ENCODE measurements around the gene REEP3.
A peak's percentile ranks its signal among the peaks of the same experiment; 100 is the strongest.
"Not testable (repeated sequence)": the region's sequence is repeated elsewhere in the genome, so short reads cannot be mapped to it uniquely, and the experiment has no call there.

REEP3 gene

GRCh38 chr10:63664341-63664885, 143.2 kb downstream of the REEP3 start:
- Histone ChIP-seq H3K27me3 (ENCODE audit: control insufficient read depth in 1 of 2, insufficient read depth in 1 of 2, low read length in 2 of 2) (no peaks in the 10 kb centered on the region), H2AFZ (ENCODE audit: low read depth, low read length) (no peak overlapping the region)
- WGBS = 96% methylated on average over 11 of the region's 13 CpGs

GRCh38 chr10:63665006-63665580, 143.9 kb downstream of the REEP3 start:
- not testable (repeated sequence) for H3K4me1 ChIP-seq (ENCODE audit: control insufficient read depth, insufficient read depth, low read depth, low read length); H2AFZ ChIP-seq (ENCODE audit: low read depth, low read length); H3K79me1 ChIP-seq (replicated peaks; ENCODE audit: low read length, poor library complexity, severe bottlenecking); H3K36me3 ChIP-seq (ENCODE audit: control insufficient read depth in 1 of 2, insufficient read depth in 2 of 2, low read depth in 1 of 2, low read length in 2 of 2); H3K27me3 ChIP-seq (ENCODE audit: control insufficient read depth in 1 of 2, insufficient read depth in 1 of 2, low read length in 2 of 2); H2BK5ac ChIP-seq (ENCODE audit: low read depth, low read length, poor library complexity, severe bottlenecking); H4K91ac ChIP-seq (ENCODE audit: low read length); DNase-seq; H2AK5ac ChIP-seq (ENCODE audit: low read length, severe bottlenecking); H2BK15ac ChIP-seq (ENCODE audit: low read depth, poor library complexity, severe bottlenecking); H3K14ac ChIP-seq (ENCODE audit: low read length in 2 of 2); H3K9ac ChIP-seq (ENCODE audit: low read length); H4K8ac ChIP-seq (ENCODE audit: low read length); H3K23ac ChIP-seq (ENCODE audit: low read length in 2 of 2); H3K4me3 ChIP-seq (ENCODE audit: insufficient read depth in 1 of 2, low read depth in 1 of 2, low read length in 2 of 2); H2BK120ac ChIP-seq (ENCODE audit: low read depth, low read length); H3K27ac ChIP-seq (ENCODE audit: low read length, poor library complexity, severe bottlenecking); H2BK12ac ChIP-seq (ENCODE audit: low read length in 2 of 2); H3K9me3 ChIP-seq (ENCODE audit: control insufficient read depth, low read length); H3K4ac ChIP-seq (ENCODE audit: low read depth in 1 of 2, low read length in 2 of 2); H3K4me2 ChIP-seq (ENCODE audit: low read length, poor library complexity, severe bottlenecking)
- 83% methylated on average over 6 of the region's 10 CpGs for whole genome bisulfite sequencing
- H3K18ac ChIP-seq (ENCODE audit: low read depth in 1 of 2, low read length in 2 of 2) = peak overlapping the region in 1 of 2 experiments; percentile 52

More at GRCh38 chr10:63664341-63664885, 143.2 kb downstream of the REEP3 start:
- Histone ChIP-seq H4K8ac (ENCODE audit: low read length) (no peak overlapping the region), H2BK120ac (ENCODE audit: low read depth, low read length) (no peak overlapping the region), H3K4me1 (ENCODE audit: control insufficient read depth, insufficient read depth, low read depth, low read length) (no peaks in the 10 kb centered on the region), H3K9ac (ENCODE audit: low read length) (no peak overlapping the region), H4K91ac (ENCODE audit: low read length) (no peak overlapping the region), H3K18ac (ENCODE audit: low read depth in 1 of 2, low read length in 2 of 2) (peak overlapping the region in 1 of 2 experiments; percentile 52), H2BK15ac (ENCODE audit: low read depth, poor library complexity, severe bottlenecking) (no peak overlapping the region), H3K4me2 (ENCODE audit: low read length, poor library complexity, severe bottlenecking) (no peak overlapping the region), H3K4me3 (ENCODE audit: insufficient read depth in 1 of 2, low read depth in 1 of 2, low read length in 2 of 2) (no peak overlapping the region), H3K27ac (ENCODE audit: low read length, poor library complexity, severe bottlenecking) (no peak overlapping the region), H3K79me1 (replicated peaks; ENCODE audit: low read length, poor library complexity, severe bottlenecking) (no peaks in the 10 kb centered on the region), H2AK5ac (ENCODE audit: low read length, severe bottlenecking) (no peak overlapping the region), H3K9me3 (ENCODE audit: control insufficient read depth, low read length) (no peaks in the 10 kb centered on the region), H2BK12ac (ENCODE audit: low read length in 2 of 2) (no peak overlapping the region), H3K4ac (ENCODE audit: low read depth in 1 of 2, low read length in 2 of 2) (no peak overlapping the region), H3K36me3 (ENCODE audit: control insufficient read depth in 1 of 2, insufficient read depth in 2 of 2, low read depth in 1 of 2, low read length in 2 of 2) (no peaks in the 10 kb centered on the region), H3K23ac (ENCODE audit: low read length in 2 of 2) (no peak overlapping the region), H3K14ac (ENCODE audit: low read length in 2 of 2) (no peak overlapping the region), H2BK5ac (ENCODE audit: low read depth, low read length, poor library complexity, severe bottlenecking) (no peak overlapping the region)
- DNase-seq = no peak

GRCh38 chr10:63665670-63666134, 144.5 kb downstream of the REEP3 start:
- Histone ChIP-seq H2BK15ac (ENCODE audit: low read depth, poor library complexity, severe bottlenecking) (no peak overlapping the region), H3K9me3 (ENCODE audit: control insufficient read depth, low read length) (no peaks in the 10 kb centered on the region), H2BK120ac (ENCODE audit: low read depth, low read length) (no peak overlapping the region), H3K79me1 (replicated peaks; ENCODE audit: low read length, poor library complexity, severe bottlenecking) (no peaks in the 10 kb centered on the region), H2AFZ (ENCODE audit: low read depth, low read length) (no peak overlapping the region), H3K18ac (ENCODE audit: low read depth in 1 of 2, low read length in 2 of 2) (no peak overlapping the region), H4K91ac (ENCODE audit: low read length) (no peak overlapping the region), H3K23ac (ENCODE audit: low read length in 2 of 2) (no peak overlapping the region), H2AK5ac (ENCODE audit: low read length, severe bottlenecking) (no peak overlapping the region), H2BK12ac (ENCODE audit: low read length in 2 of 2) (no peak overlapping the region), H2BK5ac (ENCODE audit: low read depth, low read length, poor library complexity, severe bottlenecking) (no peak overlapping the region), H3K36me3 (ENCODE audit: control insufficient read depth in 1 of 2, insufficient read depth in 2 of 2, low read depth in 1 of 2, low read length in 2 of 2) (no peaks in the 10 kb centered on the region), H3K9ac (ENCODE audit: low read length) (no peak overlapping the region), H3K27me3 (ENCODE audit: control insufficient read depth in 1 of 2, insufficient read depth in 1 of 2, low read length in 2 of 2) (no peaks in the 10 kb centered on the region), H3K4ac (ENCODE audit: low read depth in 1 of 2, low read length in 2 of 2) (no peak overlapping the region), H3K4me2 (ENCODE audit: low read length, poor library complexity, severe bottlenecking) (no peak overlapping the region), H3K4me1 (ENCODE audit: control insufficient read depth, insufficient read depth, low read depth, low read length) (no peaks in the 10 kb centered on the region), H3K27ac (ENCODE audit: low read length, poor library complexity, severe bottlenecking) (no peak overlapping the region), H3K14ac (ENCODE audit: low read length in 2 of 2) (no peak overlapping the region), H4K8ac (ENCODE audit: low read length) (no peak overlapping the region), H3K4me3 (ENCODE audit: insufficient read depth in 1 of 2, low read depth in 1 of 2, low read length in 2 of 2) (no peak overlapping the region)
- peak; percentile 24 for DNase-seq
- WGBS = 83% methylated on average over 4 of the region's 4 CpGs

GRCh38 chr10:63666836-63667383, 145.7 kb downstream of the REEP3 start:
- H2BK5ac ChIP-seq (ENCODE audit: low read depth, low read length, poor library complexity, severe bottlenecking) = no peak overlapping the region
- no peaks in the 10 kb centered on the region for H3K9me3 ChIP-seq (ENCODE audit: control insufficient read depth, low read length)
- no peak overlapping the region for H4K91ac ChIP-seq (ENCODE audit: low read length)
- H3K27me3 ChIP-seq (ENCODE audit: control insufficient read depth in 1 of 2, insufficient read depth in 1 of 2, low read length in 2 of 2) = no peaks in the 10 kb centered on the region
- DNase-seq = peak; percentile 77
- no peak overlapping the region for H4K8ac ChIP-seq (ENCODE audit: low read length)
- WGBS = 80% methylated on average over 3 of the region's 4 CpGs
- no peaks in the 10 kb centered on the region for H3K4me1 ChIP-seq (ENCODE audit: control insufficient read depth, insufficient read depth, low read depth, low read length)
- peak overlapping the region in 1 of 2 experiments; percentile 6 for H3K4me3 ChIP-seq (ENCODE audit: insufficient read depth in 1 of 2, low read depth in 1 of 2, low read length in 2 of 2)
- no peak overlapping the region for H2BK12ac ChIP-seq (ENCODE audit: low read length in 2 of 2)
- no peak overlapping the region for H3K27ac ChIP-seq (ENCODE audit: low read length, poor library complexity, severe bottlenecking)
- no peak overlapping the region for H3K4ac ChIP-seq (ENCODE audit: low read depth in 1 of 2, low read length in 2 of 2)
- H3K14ac ChIP-seq (ENCODE audit: low read length in 2 of 2) = no peak overlapping the region
- peak overlapping the region; percentile 18 for H3K9ac ChIP-seq (ENCODE audit: low read length)
- H2BK15ac ChIP-seq (ENCODE audit: low read depth, poor library complexity, severe bottlenecking) = no peak overlapping the region
- H3K18ac ChIP-seq (ENCODE audit: low read depth in 1 of 2, low read length in 2 of 2) = no peak overlapping the region
- no peak overlapping the region for H2AFZ ChIP-seq (ENCODE audit: low read depth, low read length)
- H3K79me1 ChIP-seq (replicated peaks; ENCODE audit: low read length, poor library complexity, severe bottlenecking) = no peaks in the 10 kb centered on the region
- H2AK5ac ChIP-seq (ENCODE audit: low read length, severe bottlenecking) = no peak overlapping the region
- no peak overlapping the region for H2BK120ac ChIP-seq (ENCODE audit: low read depth, low read length)
- H3K23ac ChIP-seq (ENCODE audit: low read length in 2 of 2) = no peak overlapping the region
- H3K36me3 ChIP-seq (ENCODE audit: control insufficient read depth in 1 of 2, insufficient read depth in 2 of 2, low read depth in 1 of 2, low read length in 2 of 2) = no peaks in the 10 kb centered on the region
- no peak overlapping the region for H3K4me2 ChIP-seq (ENCODE audit: low read length, poor library complexity, severe bottlenecking)

Measured in mesenchymal stem cell (in vitro differentiated cells and primary cell).